Smooth muscle cell of the brain vasculature (primary cell): ENCODE data around the gene C20orf204.

Experiments used
- DNase-seq: peaks from one replicate; pipeline ENCODE4 v3.0.0-alpha.2; 2012; ENCODE audit warnings: low read depth, low spot score

C20orf204 gene

DNA sequence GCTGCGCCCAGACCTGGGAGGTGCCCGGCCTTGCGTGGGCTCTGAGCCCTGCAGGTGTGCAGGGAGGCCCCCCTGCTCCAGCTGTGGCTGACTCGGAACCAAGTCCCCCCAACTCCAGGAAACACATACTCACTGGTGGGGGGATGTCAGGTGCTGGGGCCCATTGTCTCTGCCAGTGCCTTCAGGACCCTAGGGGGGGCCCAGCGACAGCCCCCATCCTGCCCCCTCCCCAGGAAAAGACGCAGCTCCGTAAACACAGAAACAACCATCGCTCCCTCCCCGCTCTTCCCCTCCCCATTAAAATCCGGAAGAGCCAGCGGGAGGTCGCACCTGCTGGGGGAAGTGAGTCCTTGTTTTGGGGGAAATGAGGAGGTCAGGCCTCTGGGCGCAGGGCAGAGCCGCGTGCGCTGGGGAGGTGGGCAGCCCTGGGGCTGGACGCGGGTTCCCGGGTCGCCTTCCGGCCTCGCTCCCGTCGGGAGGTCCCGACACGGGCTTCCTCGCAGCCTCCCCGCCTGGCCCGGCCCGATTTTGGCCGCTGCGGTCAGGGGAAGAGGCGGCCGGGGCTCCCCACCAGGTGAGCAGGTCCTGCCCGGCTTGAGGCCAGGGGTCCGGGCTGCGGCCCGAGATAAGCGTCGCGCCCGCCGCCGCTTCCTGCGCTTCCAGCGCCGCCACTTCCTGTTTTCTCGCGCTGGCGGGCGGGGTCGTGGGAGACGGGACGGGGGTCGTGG is 6.2 kb downstream of the C20orf204 start:
- no peak for DNase-seq

DNA sequence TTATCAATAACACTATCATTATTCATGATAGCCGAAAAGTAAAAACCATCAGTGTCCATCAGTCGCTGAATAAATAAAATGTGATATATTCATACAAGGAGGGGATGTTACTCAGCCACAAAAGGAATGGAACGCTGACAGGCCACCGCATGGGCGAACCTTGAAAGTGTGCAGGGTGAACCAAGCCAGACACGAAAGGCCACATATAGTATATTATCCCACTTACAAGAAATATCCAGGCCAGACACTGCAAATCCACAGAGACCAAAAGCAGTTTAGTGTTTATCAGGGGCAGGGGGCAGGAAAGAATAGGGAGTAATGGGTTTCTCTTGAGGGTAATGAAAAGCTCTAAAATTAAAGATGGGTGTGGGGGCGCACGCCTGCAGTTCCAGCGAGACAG is 7.8 kb downstream of the C20orf204 start:
- DNase-seq: no peak

DNA sequence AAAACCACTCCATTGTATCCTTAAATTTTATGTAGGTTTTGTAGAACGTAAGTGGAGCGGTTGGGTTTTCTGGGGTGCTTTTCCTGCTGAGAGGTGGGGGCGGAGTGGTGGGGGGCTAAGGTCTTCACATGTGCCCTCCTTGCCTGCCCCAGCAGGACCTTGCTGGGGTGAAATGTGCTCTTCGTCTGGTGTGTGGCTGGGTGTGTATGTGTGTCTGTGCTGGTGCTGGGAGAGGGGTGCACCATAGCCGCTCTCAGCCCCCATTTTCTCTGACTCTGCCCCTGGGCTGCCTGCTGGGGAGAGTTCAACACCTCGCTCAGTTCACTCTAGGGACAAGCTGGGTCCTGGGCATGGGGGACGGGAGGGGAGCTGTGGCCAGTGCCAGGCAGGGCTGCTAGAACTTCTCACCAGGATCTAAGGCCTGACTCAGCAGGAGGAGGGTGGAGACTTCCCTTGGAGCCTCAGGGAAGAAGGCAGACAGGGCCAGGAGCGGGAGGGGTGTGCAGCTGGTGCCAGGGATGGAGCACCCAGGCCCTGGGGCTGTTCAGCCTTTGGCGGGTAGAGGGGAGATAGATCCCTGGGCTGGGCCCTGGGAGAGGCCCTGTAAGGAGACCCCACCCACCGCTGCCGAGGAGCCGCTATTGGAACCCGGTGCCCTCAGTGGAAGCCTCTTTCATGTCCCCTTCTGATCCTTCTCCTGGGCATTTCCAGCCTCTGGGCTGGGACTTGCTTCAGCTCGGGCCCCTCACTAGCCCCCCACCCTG is 8.7 kb downstream of the C20orf204 start:
- no peak for DNase-seq

DNA sequence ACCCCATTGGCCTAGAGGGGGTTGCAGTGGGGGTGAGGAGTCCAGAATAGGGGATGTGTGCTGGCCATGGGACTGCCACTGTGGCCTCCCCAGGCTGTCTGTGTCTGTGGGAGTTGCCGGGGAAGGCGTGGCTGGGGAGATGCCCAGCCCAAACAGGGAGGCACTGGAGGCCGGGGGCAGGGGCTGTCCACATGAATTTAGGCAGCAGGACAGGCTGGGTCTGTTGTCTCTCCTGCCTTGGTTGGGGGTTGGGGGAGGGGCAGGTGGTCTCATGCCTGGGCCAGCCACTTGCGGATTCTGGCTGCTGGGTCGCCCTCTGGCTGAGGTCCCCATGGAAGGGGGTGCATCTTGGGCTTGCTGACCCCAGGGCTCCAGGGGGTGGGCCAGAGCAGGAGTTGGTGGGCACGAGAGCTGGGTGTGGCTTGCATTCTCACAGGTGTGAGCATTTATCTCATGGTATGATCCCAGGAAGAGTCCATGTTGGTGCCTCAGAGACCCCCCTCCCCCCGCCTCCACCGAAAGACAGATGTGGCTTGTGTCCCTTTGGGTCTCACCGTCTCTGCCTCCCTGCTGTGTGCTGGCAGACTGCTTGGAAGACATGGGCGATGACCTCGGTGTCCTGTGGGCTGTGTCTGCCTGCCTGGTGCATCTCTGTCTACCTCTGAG is 9.5 kb downstream of the C20orf204 start:
- no peak for DNase-seq

DNA sequence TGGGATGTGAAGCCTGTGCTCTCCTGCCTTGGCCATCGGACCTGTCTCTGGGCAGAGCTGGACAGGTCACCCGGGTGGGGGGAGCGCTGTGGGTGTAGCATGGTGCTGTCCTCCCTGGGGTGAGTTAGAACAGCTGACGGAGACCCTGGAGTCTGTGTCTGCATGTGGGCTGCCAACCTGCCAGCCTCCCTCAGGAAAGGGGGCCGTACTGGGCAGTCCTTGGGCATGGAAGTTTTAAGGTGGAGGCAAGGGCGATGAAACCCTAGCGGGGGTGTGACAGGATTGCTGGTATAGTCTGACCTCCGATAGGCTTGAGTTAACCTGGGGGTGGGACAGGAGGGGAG is 11.0 kb downstream of the C20orf204 start:
- no peak for DNase-seq

DNA sequence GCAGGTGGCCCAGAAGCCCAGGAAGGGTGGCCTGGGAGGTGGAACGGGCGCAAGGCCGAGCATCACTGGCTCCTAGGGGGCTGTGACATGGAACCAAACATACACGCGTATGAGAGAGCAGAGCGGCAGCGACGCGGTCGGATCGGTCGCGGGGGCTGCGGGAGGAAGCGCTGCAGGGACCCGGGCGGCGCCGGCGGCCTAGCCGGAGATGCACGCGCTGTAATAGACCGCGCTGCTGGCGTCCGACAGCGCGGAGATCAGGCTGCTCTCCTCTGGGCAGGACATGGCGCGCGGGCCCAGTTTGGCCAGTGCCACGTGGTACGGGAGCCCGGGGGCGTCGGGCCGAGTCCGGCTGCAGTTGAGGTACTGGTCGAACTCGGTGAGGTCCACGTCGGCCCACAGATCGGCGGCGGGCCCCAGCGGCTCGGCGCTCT is 12.0 kb downstream of the C20orf204 start:
- no peak for DNase-seq

DNA sequence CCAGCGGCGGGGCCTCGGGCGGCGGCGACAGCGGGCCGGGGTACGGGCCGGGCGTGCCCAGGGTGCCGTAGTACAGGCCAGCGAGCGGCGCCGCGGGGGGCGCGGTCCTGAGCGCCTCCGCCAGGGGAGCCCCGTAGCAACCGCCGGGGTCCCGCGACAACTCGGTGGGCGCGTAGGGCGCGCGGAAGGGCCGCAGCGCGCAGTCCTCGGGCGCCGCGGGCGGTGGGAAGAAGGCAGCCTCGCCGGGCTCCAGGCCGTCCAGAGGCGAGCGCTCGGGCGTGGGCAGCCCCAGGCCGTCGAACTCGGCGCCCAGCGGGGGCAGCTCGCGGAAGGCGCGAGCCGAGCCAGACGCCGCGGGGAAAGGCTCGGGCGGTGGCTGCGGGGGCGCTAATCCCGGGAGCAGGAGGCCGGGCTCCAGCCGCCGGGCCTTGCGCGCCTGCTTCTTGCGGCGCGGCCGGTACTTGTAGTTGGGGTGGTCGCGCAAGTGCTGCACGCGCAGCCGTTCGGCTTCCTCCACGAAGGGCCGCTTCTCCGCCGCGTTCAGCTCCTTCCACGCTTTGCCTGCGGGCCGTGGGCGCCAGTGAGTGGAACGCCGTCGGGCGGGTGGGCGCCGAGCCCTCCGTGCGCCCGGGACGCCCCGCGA is 12.5 kb downstream of the C20orf204 start:
- DNase-seq: no peak

DNA sequence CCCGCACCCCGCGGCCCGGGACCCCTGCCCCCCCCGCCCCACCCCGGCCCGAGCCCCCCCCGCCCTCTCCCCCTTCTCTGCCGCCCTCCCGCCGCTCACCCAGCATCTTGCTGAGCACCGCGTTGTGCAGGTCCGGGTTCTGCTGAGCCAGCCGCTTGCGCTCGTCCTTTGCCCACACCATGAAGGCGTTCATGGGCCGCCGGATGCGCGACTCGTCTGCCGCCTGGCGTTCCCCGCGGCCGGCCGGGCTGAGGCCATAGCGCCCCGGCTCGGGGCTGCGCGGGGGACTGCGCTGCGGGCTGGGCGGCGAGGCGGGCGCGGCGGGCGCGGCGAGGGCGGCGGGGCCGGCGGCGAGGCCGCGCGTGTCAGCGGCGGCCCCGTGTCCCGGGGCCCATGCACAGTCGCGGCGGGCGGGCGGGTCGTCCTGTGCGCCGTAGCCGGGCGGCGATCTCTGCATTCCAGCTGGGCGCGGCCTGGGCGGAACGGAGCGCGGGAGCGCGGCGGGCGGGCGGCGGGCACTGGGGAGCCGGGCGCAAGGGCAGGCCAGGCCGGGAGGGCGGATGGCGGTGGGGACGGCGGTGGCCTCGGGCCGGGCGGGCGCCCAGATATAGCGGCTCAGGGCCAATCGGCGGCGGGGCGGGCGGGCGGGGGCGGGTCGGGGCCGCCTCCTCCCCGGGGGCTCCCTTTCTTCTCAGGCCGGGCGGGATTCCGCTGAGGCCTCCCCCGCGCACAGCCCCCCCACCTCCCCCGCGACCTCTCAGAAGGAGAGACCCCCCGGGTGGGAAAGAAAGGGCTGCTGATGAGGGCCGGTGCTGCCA is 13.3 kb downstream of the C20orf204 start, which contains the start of gene SOX18:
SOX18 (minus strand) TSS at position 580 of the 818 bp plus-strand sequence; CDS start at position 457, 123 bp downstream.
- DNase-seq: no peak

DNA sequence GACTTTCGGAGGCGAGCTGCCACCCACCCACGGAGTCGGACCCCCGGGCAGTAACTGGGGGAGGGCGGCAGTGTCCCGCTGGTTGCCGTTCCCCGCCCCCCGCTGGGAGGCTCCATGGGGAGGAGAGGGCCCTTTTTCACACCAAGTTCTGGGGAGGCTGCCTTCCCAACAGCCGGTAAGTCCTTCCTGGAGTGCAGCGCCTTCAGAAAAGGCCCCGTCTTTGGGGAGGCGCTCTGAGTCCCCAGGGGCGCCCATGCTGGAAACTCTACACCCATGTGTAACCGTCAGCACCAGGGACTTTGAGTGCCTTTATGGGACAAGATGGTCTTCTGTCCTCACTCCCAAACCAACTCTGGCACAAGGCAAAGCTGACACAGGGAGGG is 13.9 kb downstream of the C20orf204 start:
- no peak for DNase-seq

DNA sequence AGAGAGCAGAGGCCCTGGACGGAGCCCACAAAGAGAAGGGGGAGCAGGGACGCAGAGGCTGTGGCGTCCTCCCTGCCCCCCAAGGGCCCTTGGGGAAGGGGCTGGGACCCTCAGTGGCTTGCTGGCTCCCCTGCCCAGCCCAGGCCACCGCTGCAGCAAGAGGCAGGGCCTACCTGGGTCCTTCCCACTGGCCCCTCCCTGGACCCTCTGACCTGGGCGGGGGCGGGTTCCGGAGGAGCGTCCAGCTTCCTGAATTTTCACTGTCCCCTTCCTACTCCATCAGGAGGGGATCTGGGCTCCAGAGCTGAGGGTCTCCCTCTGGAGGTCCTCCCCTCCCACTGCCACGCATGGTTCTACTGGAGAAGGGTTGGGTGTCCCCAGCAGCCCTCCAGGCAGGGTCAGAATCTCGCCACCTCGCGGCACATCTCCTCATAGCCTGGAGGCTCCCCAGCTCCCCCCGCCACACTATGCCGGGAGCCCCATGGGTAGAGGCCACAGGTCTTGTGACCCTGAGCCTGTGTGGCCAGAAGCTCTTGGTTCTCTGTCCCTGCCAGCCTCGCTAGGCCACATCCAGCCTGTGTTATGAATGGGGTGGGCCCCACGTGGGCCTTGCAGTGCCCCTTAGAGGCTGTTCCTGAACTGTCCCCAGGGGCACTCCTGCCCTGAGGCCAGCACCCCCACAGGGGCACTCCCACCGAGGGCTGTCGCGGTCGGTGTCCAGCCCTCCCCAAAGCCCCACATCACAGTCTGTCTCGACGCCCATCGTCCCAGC is 14.5 kb downstream of the C20orf204 start:
- DNase-seq: no peak

DNA sequence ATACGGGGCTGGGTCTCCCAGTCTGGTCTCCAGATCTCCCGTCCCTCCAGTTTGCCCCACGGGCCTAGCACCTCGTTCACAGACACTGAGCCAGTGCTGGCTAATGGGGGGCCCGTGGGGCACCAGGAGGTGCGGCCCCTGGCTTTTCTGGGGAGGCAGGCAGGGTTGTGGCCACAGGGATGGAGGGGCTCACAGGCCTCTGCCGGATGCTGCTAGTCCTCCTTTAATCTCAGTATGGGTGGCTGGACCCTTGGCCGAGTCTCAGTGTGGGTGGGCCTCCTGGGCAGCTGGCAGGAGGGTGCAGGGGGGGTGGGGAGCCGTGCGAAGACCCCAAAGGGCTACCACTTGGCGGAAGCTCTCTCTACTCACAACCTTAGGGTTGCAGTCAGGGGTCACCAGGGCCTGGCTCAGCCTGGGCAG is 15.1 kb downstream of the C20orf204 start:
- DNase-seq: no peak

DNA sequence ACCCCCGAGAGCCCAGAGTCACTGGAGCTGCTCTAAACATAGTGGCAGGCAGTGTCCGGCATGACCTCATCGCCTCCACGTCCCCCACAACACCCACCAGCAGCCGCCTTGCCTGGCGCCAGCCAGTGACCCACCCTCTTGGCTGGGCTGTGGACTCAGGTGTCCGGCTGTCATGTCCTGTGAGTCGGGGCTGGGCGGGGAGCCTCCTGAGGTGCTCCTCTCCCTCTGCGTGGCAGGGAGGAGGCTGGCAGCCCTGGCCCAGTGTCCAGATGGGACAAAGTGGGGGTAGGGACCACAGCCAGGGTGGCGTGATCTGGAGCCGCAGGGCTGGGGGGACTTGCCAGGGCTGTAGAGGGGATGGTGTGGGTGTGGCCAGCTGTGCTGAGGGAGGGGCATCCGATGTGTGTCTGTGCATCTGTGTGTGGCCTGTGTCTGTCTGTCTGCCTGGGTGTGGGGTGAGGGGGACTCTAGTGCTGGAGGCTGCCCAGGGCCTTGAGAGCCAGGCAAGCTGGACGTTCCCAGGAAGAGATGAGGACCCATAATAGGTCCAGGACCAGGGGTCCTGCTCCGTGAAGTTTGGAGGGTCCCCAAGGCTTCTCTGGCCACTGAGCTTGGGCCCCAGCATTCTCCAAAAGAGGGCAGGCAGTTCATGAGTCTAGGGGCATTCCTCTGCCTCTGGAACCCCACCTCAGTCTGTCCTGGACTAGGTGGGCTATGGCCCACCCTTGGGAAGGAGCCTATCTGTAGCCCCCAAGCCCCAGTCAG is 15.8 kb downstream of the C20orf204 start:
- DNase-seq: no peak

DNA sequence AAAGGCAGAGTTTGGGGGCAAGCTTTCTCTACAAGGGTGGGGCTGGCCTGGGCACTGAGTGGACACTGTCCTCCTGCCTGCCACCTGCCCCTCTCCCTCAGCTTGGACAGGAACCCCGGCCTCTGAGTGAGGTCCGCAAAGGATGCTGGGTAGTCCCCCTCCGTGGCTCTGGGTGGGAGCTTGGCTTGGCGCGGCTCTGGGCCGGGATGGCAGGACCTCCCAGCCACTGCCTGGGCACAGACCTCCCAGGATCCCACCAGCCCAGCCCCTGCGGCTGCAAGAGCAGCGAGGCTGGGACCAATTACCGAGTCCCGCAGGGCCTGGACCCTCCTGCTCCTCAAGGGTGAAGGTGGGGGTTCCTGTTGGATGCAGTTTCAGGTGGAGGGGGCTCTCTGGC is 16.3 kb downstream of the C20orf204 start:
- no peak for DNase-seq

DNA sequence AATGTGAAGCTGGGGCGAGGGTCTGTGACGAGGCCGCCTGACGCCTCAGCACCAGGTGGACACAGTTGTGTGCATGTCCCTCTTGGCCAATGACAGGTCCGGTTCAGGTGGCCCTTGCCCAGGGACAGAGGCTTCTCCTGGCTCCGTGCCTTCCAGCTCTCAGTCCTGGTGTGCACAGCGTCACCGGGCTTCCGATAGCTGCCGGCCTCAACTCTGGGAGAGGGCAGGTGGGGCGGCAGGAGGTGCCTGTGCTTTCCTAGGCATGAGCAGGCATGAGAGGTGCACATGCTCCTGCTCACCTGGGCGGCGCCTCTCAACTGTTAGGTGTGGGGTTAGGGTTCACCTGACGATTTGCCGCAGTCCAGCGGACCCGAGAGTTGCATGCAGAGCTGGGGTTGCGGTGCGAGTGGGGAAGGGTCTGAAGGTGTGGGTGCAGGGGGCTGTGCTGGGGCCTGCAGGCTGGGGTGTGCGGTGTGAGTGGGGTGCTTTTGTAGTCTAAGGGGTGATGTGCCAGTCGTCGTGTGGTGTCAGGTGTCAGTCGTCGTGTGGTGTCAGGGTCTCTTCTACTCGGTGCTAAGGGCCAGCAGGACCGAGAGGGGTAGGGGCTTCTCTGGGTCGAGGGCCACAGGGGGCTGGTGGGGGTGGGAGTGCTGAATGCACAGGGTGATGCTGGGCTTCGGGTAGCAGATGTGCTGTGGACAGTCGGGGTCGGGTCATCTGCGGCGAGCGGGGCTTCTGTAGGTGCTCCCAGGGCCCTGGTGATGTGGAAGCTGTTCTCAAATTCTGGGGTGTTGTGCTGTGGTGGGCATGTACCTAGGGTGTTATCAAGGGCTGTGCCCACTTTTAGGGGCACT is 17.2 kb downstream of the C20orf204 start:
- no peak for DNase-seq

DNA sequence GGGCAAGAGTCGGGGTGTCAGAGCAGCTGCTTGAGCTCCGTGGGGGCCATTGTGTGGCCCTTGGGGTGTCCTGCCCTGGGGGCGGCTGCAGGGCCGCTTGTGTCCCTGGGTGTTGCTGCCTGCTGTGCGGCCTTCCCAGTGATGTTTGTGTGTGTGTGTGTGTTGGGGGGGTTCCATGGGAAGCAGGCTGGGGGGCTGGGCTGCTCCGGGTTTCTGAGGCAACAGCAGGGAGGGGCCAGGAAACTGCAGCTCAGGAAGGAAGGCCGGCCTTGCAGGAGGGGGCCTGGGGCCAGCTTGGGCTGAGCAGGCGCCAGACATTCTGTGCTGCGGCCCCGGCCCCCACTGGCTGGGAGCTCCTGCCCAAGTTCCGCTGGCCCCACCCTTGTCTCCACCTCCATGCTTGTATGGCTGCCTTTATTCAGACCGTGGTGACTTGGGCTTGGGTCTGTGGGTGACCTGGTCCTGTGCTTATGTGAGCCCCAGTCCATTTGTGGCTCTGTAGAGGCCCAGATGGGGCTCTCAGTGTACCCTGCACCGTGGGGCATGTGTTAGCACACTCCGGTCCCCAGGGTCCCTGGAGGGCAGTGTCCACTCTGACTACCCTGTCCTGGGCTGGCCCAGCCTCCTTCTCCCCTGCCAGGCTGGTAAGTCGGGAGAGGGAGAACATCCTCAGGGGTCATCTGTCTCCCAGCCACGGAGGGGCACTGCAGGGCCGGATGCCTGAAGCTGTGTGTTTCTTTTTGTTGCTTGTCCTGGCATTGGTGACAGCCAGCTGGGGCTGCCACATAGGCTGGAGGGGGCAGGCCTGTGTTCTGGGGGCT is 18.1 kb downstream of the C20orf204 start:
- no peak for DNase-seq

DNA sequence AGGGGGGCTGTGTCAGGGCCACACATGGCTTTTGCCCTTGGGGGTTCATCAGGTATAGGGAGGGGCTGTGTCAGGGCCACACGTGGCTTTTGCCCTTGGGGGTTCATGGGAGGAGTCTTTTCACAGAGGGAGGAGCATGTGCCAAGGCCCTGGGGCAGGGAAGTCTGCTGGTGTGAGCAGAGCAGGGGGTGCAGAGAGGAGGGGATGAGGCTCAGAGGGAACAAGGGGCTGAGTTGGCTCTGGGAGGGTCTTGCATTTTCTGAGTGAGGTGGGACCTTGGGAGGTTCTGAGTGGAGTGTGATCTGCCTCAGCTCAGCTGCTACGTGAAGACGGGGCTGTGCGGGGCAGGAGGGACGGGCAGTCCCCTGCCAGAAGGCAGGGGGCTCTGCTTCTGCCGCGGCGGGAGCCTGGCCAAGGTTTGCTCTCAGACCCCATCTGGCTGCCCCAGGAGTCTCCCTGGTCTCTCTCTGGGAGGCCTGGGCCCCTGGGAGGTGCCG is 19.5 kb downstream of the C20orf204 start:
- DNase-seq: no peak

DNA sequence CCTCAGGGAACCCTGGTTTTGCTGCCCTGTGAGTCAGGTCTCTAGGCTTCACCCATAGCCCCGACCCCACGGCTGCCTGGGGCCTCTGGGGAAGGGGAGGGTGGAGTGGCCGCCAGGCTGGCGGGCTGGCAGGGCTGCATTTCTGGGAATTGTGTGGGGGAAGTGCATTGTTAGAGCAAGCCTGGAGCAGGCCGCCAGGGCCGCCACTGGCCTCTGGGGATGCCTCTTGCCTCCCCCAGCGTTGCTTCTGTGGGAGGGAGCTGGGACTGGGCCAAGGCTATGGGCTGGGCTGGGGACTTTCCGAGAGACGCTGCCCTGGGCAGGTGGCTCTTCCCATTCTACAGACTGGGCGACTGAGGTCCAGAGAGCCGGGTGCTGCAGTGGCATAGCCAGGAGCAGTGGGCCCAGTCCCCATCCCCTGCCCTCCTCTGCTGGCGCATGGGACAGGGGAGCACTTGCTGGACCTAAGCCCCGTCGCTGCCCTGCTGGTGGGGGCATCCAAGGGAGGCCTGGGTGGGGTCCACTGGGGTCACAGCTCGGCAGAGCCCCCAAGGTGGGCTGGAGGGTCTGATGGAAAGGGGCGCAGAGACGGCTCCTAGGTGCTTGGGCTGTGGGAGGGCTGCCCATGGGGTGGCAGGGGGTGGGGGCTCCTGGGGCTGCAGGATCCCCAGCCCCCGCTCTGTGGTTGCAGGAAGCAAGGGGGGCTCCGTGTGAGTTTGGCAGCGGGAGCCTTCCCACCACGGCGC is 20.1 kb downstream of the C20orf204 start:
- DNase-seq: no peak
